ENCODE results near the gene C2orf49. TPM values are rescaled to one million over a fixed set of nuclear protein-coding genes. Genes with fewer than 3 reads are reported as not detected.

Gene C2orf49
- 9.1 and 14.5 TPM in 2 replicates for total RNA-seq (2014; rRNA removed; shearing (Covaris generic))
- 12.9 and 18.2 TPM in 2 replicates for polyA plus RNA-seq (2015; cell fraction: cytosol; rRNA removed)
- polyA plus RNA-seq (2015; cell fraction: nucleus; rRNA removed): 11.4 and 19.7 TPM in 2 replicates

- peak; percentile 82 for DNase-seq (ENCODE audit: low read depth)
Observed at GRCh38 chr2:105337122-105338019, at the start of gene C2orf49. TSS of gene C2orf49 (plus strand) at chr2:105337540. CDS start at chr2:105337588, 48 bp downstream.

- peak; percentile 20 for DNase-seq (ENCODE audit: low read depth)
Observed at GRCh38 chr2:105287692-105288091, 49.6 kb upstream of the C2orf49 start.

GRCh38 chr2:105288133-105288532, 49.2 kb upstream of the C2orf49 start:
- no peak for DNase-seq (ENCODE audit: low read depth)

GRCh38 chr2:105290981-105291660, 46.2 kb upstream of the C2orf49 start:
- no peak for DNase-seq (ENCODE audit: low read depth)

- DNase-seq (ENCODE audit: low read depth): no peak
Observed at GRCh38 chr2:105291981-105292380, 45.4 kb upstream of the C2orf49 start.

- no peak for DNase-seq (ENCODE audit: low read depth)
Observed at GRCh38 chr2:105294046-105294445, 43.3 kb upstream of the C2orf49 start.

GRCh38 chr2:105294844-105295481, 42.4 kb upstream of the C2orf49 start:
- peak; percentile 42 for DNase-seq (ENCODE audit: low read depth)

- DNase-seq (ENCODE audit: low read depth): no peak
Observed at GRCh38 chr2:105296017-105296611, 41.2 kb upstream of the C2orf49 start.

GRCh38 chr2:105297216-105297615, 40.1 kb upstream of the C2orf49 start:
- no peak for DNase-seq (ENCODE audit: low read depth)

- no peak for DNase-seq (ENCODE audit: low read depth)
Observed at GRCh38 chr2:105298017-105298416, 39.3 kb upstream of the C2orf49 start.

GRCh38 chr2:105299290-105299689, 38.0 kb upstream of the C2orf49 start:
- DNase-seq (ENCODE audit: low read depth): no peak

GRCh38 chr2:105301646-105302045, 35.7 kb upstream of the C2orf49 start:
- no peak for DNase-seq (ENCODE audit: low read depth)

GRCh38 chr2:105307146-105307545, 30.2 kb upstream of the C2orf49 start:
- no peak for DNase-seq (ENCODE audit: low read depth)

- DNase-seq (ENCODE audit: low read depth): no peak
Observed at GRCh38 chr2:105307550-105307949, 29.8 kb upstream of the C2orf49 start.

- DNase-seq (ENCODE audit: low read depth): no peak
Observed at GRCh38 chr2:105307962-105308361, 29.4 kb upstream of the C2orf49 start.

GRCh38 chr2:105308382-105309146, 28.8 kb upstream of the C2orf49 start:
- DNase-seq (ENCODE audit: low read depth): no peak

GRCh38 chr2:105309147-105309545, 28.2 kb upstream of the C2orf49 start:
- no peak for DNase-seq (ENCODE audit: low read depth)

- DNase-seq (ENCODE audit: low read depth): no peak
Observed at GRCh38 chr2:105313877-105314276, 23.5 kb upstream of the C2orf49 start.

- DNase-seq (ENCODE audit: low read depth): no peak
Observed at GRCh38 chr2:105315314-105315713, 22.0 kb upstream of the C2orf49 start.

- DNase-seq (ENCODE audit: low read depth): no peak
Observed at GRCh38 chr2:105317937-105318336, 19.4 kb upstream of the C2orf49 start.
